ENCODE data around the gene XPA. TPM values are rescaled to one million over a fixed set of nuclear protein-coding genes. Genes with fewer than 3 reads are reported as not detected.
"Not testable (repeated sequence)": the region's sequence is repeated elsewhere in the genome, so short reads cannot be mapped to it uniquely, and the experiment has no call there.

The XPA gene
- polyA plus RNA-seq, result 10 to 100 TPM in 2 of 3 donors, 1 to 10 TPM in 1; 7.3 to 26.3 (median 13.0) TPM

DNA sequence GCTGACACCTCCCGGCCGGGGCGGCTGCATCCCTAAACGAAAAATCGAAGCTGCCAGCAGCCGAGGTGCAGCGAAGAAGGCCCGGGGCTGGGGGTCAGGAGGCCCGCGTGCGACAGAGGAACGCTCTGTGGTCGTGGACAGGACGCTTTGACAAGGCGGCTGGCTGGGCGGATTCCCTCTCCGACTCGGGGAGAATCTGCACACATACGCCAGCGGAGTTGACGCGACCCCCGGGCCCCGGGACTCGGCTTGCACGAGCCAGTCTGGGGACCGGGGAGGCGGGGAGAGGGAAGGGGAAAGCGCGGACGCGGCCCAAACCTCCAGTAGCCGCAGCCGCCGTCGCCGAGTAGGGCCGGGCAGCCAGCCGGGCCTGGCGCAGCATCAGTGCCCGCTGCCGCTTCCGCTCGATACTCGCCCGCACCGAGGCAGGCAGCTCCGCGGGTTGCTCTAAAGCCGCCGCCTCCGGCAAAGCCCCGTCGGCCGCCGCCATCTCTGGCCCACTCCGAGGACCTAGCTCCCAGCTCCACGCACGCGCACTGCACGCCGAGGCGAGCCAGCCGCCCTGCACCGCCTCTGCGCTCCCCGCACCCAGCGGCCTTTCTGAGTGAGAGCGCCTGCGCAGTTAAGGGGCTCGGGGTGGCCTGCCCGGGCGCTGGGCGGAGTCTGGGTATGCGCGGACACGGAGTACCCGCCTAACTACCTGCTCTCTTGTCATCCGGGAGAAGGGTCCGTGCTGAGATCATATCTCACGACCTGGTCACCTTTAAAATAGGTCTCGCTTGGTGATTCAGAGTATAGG lies at the start of gene XPA:
Gene XPA (minus strand): TSS at position 538 of the 799 bp plus-strand sequence. CDS start 48 bp downstream, at position 490.
- no peak within 1 kb of the TSS for H3K27ac ChIP-seq (ENCODE audit: low read depth, low read length)
- WGBS, 3 donors, result 0 to 1% (median 0%) methylated on average over 80 to 82 of the region's 82 CpGs

DNA sequence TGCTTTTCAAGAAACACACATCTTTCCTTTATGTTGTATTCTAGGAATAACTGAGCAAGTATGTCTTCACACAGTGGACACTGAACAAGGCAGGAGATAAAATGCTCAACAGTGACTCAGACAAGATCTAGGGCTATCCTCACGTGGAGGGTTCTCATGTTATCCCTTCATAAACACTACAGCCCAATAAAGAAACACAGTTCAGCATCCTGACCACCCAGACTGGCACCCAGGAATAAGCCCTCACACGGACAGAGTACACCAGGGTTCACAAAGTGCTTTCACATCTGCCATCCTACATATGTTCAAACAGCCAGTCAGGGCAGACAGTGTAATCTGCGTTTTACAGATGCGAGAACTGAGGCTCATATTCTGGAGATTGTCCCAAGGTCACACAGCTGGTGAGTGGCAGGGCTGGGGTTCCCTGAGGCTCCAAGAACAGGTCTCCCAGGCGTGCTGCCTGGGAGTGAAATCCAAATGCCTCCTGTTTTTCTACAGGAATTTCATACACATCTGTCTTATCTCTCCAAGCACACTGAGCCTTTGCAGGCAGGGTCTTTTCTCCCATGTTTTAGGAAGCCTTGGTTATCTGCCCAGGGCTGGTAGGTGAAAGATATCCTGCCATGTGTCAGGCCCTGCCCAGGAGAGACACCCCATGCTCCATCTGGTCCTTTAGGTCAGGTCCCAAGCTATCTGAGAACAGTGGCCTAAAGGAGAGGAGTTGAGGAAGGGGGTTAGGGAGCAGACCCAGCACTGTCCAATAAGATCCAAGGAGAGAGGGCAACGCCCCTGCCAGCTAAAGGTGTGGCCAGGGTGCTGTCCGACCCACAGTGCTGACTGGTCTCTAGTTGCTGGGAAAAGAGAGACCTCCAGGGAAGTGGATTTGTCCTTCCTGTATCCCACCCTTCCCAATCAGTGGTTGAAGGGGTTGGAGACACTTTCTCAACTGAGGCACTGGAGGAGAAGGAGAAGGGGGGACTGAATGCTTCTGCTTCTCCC lies 47.9 kb upstream of the XPA start:
- WGBS, 3 donors, result 34 to 46% (median 39%) methylated on average over 7 of the region's 7 CpGs
- no peak overlapping the region for H3K27ac ChIP-seq (ENCODE audit: low read depth, low read length)

DNA sequence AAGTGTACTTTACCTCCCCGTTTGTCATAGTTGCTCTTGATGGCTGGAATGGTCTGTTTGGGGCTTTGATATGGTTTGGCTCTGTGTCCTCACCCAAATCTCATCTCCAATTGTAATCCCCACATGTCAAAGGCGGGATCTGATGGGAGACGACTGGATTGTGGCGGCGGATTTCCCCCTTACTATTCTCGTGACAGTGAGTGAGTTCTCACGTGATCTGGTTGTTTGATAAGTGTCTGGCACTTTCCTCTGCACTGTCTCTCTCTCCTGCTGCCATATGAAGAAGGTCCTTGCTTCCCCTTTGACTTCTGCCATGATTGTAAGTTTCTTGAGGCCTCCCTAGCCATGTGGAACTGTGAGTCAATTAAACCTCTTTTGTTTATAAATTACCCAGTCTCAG lies 46.9 kb upstream of the XPA start:
- WGBS, 3 donors, result 59 to 72% (median 61%) methylated on average over 7 of the region's 7 CpGs
- not testable (repeated sequence) for H3K27ac ChIP-seq (ENCODE audit: low read depth, low read length)

DNA sequence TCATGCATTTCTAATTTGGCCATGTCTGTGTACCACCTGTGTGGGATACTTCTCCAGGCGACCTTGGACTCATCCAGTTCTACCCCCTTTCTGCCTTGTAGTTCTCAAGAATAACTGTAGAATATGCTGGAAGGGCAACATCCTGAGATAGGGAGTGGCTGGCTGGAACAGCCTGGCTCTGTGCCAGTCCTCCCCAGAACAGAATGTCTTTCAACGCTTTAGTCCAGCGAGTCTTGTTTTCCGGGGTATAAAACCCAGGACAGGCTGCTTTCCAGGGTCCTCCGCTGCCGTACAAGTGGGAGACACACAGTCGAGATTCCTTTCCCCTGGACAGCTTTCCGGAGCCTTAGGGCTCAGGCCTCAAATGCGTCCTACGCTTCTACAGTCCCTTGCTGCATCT lies 45.4 kb upstream of the XPA start:
- 94 to 95% (median 95%) methylated on average over 10 of the region's 10 CpGs for WGBS, 3 donors
- no peak overlapping the region for H3K27ac ChIP-seq (ENCODE audit: low read depth, low read length)

DNA sequence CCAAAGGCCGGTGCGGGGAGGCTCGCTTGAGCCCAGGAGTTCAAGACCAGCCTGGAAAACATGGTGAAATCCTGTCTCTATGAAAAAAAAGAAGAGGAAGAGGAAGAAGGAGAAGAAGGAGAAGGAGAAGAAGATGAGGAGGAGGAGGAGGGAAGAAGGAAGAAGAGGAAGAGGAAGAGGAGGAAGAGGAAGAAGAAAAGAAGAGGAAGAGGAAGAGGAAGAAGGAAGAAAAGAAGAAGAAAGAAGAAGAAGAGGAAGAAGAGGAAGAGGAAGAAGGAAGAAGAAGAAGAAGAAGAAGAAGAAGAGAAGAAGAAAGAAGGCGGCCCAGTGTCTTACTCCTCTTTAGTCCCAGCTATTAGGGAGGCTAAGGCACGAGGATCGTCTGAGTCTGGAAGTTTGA lies 44.8 kb upstream of the XPA start:
- H3K27ac ChIP-seq (ENCODE audit: low read depth, low read length), result no peak overlapping the region

DNA sequence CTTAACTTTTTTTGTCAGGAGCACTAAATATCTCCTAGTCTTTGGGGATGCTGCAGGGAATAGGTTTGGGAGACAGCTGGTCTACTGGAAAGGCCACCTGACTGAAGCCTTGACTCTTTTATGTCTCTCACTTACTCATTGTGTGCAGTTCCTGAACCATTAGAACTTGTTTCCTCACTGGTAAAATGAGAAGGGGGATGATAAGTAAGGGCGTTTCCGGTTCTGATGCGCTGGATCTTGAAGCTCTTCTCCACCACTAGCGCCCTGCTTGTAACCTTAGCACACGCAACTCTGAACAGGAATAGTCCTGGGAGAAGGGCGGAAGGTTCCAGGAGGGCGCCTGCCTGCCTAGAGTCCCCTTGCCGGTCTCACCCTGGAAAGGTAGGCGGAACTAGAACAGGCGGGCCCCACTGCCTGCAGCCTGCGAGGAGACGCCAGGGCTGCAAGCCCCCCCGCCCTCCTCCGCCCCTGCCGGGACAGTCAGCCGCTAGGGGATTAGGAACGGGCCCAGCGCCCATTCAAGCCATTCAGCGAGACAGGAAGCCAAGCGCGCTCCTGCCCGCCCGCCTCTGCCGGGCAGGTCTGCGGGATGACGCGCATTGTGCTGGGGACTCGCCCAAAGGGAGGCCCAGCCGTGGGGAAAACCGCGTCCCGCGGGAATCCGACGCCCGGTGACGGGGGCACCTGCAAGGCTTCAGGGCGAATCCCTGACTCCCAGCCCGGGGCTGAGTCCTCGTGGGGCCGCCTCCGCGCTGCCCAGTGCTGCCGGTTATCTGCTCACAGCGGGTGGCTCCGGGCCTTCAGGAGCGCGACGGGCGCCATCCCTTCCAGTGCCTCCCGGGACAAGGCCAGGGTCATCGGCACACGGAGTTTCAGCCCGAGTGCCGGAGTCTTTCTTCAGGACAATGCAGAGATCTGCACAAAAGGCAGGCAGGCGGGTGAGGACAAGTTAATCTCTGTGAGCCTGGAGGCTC lies 44.0 kb upstream of the XPA start:
- 4 to 5% (median 4%) methylated on average over 56 of the region's 56 CpGs for WGBS, 3 donors
- no peak overlapping the region for H3K27ac ChIP-seq (ENCODE audit: low read depth, low read length)

More for the DNA sequence above, 44.8 kb upstream of the XPA start:
- 86 to 87% (median 86%) methylated on average over 6 of the region's 6 CpGs for WGBS, 3 donors

DNA sequence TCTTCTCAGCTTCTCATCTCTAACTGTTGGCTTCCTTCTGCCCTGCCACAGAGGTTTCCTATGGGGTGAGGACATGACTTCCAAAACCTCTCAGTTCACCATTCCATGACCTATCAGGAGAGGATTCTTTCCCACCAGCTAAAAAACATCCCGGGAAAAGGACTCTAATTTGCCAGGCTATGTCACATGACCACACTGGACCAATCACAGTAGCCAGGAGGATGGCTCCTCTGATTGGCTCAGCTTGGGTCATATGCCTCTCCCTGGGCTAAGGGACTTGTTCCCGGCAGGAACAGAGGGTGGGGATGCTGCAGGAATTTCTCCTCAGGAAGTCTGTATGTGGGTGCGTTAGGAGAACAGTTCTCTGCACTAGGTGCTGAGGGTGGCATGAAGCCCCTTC lies 40.3 kb upstream of the XPA start:
- 47 to 55% (median 47%) methylated on average over 3 of the region's 3 CpGs for WGBS, 3 donors
- H3K27ac ChIP-seq (ENCODE audit: low read depth, low read length), result no peak overlapping the region

DNA sequence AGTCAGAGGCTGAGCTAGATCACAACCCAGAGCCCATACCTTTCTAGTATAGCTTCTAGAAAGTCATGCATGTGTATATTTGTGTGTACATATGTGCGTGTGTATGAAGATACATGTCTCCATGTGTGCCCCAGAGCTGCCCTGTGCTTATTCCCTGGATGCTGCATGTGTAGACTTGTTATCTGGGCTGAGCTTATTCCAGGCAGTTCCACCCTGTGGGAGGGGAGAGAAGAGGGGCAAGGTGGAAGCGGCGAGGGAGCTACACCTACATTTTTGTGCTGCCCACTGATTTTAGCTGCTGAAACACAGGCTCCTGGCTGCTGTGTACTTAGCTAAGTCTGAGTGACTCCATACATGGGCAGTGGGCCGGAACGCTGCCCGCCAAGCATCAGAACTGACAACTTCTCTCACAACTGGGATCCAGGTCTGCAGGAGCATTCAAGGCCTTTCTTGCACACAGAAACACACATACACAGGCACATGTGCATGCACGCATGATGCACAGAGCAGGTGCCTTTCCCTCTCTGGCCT lies 38.0 kb upstream of the XPA start:
- 91 to 96% (median 94%) methylated on average over 7 of the region's 7 CpGs for WGBS, 3 donors
- no peak overlapping the region for H3K27ac ChIP-seq (ENCODE audit: low read depth, low read length)

DNA sequence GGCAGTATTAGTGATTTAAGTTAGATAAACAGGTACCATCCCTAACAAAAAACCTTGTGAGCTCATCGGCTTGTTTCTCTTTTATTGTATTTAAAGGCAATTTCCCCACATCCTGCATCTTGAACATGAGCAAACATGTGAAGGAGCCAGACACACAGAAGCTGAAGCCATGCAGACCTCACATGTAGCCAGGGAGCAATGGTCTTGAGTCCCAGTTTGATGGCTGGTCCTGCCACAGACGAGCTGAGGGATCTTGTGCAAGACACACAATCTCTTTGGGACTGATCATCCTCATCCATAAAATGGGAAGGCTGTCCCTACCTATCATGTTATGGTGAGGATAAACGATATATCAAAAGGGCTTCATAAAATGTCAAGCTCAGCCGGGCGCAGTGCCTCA lies 29.6 kb upstream of the XPA start:
- WGBS, 3 donors, result 83 to 88% (median 86%) methylated on average over 5 of the region's 5 CpGs
- H3K27ac ChIP-seq (ENCODE audit: low read depth, low read length), result no peak overlapping the region

DNA sequence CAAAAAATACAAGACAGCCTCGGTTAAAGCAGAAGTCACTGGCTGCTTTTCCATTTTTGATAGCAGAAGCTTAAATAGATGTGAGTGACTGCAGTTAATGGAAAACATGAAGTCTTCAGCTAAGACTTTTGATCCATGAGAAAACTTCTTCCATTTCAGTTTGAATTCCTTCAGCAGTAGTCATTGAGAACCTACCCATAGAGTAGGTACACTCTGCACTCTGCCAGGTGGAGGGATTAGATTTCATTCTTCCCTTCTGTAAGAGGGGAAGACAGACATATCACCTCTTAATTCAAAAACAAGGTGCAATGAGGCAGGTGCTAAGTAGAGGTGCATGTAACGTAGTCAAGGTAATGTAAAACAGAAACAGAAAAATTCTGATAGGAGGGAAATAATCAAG lies 26.7 kb upstream of the XPA start:
- 52 to 76% (median 60%) methylated on average over 2 of the region's 2 CpGs for WGBS, 3 donors
- H3K27ac ChIP-seq (ENCODE audit: low read depth, low read length), result no peak overlapping the region

DNA sequence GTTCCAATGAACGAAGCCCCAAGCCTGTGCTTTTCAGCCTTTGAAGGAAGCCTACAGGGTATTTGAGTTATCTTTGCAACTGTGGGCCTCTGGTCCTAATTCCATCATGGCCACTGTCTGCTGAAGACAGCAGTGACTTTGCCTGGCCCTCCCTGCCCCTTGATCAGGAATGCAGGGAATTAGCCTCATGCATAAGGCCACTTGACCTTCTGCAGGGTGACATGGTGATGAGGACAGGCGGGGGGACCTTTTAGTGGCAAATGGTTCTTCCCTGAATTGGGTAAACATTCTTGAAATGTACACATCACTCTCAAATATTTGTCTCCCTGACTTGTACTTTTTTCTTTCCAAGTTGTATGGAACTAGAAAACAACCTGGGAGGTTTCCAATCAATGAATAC lies 25.2 kb upstream of the XPA start:
- 53 to 79% (median 56%) methylated on average over 2 of the region's 2 CpGs for WGBS, 3 donors

DNA sequence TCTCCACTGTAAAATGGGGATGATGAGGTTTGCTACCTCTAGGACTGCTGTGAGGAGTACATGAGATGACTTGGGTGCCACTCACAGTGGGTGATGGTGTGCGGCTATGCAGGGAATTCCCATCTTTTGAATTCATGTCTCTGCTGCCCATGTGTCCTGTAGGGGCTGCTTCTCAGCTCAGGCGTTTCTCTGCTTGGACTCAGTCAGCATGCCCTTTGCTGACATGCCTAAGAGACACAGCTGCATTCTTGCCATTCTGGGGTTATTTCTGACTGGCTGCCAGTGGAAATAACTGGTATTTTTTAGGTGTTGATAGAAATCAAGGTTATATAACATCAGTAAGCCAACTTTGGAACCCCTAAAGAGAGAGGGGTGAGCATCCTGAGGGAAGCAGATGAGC lies 24.3 kb upstream of the XPA start:
- WGBS, 3 donors, result 75 to 81% (median 81%) methylated on average over 2 of the region's 2 CpGs
- H3K27ac ChIP-seq (ENCODE audit: low read depth, low read length), result no peak overlapping the region

More for the DNA sequence above, 25.2 kb upstream of the XPA start:
- H3K27ac ChIP-seq (ENCODE audit: low read depth, low read length), result no peak overlapping the region

DNA sequence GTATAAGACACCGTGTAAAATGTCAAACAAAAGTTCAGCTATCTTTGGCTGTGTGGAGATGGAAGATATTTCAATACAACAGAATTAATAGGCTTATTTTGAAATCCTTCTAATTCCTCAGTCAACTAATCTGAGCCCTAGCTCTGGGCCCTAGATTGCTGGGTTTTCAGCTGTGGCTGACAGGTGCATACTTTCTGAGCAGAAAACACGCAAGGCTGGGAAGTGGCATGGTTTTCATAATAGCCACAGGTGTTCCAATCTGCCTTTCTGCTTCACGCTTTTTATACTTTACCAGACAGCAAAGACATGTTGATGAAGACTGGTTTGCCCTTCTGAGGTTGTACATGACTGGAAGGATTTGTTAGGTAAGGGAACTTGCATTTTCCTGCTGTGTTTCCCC lies 20.7 kb upstream of the XPA start:
- 66 to 71% (median 69%) methylated on average over 3 of the region's 3 CpGs for WGBS, 3 donors
- H3K27ac ChIP-seq (ENCODE audit: low read depth, low read length), result no peak overlapping the region

DNA sequence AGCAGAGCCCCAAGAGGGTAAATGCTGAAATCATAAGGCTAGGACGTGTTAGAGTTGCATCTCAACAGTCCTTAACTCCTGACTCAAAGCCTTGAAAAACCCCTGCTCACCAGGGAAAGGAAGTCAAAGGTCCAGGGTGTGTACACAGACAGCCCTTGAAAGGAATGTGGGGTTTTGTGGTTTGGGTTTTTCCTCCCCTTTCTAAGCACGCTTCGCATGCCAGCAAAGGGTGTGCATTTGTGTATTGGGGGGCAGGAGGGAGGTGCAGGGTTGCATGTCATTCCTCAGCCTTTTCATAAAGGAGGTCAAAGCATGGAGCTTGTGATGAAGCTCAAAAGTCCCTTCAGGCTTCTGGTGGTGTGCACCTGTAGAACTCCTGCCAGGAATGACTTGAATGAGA lies 17.3 kb upstream of the XPA start:
- no peak overlapping the region for H3K27ac ChIP-seq (ENCODE audit: low read depth, low read length)
- 24 to 61% (median 25%) methylated on average over 3 of the region's 3 CpGs for WGBS, 3 donors

DNA sequence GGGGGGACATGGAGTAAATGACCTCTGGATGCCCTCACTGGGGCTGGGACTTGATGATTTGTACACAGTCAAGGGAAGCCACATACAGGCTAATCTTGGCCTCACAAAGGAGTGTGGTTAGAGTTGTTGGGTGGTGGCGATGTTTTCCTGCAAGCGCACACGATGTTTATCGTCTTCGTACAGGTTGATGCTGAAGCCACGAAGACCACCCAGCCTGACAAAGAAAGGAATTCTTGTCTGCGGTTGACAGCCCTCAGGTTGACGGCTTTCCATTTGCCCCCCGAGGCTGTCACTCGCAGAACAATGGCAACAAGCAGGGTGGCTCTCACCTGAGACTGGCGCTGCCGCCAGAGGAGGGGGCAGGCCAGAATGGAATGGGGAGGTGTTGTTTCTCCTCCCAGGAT lies 14.1 kb upstream of the XPA start:
- 15 to 30% (median 24%) methylated on average over 12 of the region's 12 CpGs for WGBS, 3 donors
- no peak overlapping the region for H3K27ac ChIP-seq (ENCODE audit: low read depth, low read length)

DNA sequence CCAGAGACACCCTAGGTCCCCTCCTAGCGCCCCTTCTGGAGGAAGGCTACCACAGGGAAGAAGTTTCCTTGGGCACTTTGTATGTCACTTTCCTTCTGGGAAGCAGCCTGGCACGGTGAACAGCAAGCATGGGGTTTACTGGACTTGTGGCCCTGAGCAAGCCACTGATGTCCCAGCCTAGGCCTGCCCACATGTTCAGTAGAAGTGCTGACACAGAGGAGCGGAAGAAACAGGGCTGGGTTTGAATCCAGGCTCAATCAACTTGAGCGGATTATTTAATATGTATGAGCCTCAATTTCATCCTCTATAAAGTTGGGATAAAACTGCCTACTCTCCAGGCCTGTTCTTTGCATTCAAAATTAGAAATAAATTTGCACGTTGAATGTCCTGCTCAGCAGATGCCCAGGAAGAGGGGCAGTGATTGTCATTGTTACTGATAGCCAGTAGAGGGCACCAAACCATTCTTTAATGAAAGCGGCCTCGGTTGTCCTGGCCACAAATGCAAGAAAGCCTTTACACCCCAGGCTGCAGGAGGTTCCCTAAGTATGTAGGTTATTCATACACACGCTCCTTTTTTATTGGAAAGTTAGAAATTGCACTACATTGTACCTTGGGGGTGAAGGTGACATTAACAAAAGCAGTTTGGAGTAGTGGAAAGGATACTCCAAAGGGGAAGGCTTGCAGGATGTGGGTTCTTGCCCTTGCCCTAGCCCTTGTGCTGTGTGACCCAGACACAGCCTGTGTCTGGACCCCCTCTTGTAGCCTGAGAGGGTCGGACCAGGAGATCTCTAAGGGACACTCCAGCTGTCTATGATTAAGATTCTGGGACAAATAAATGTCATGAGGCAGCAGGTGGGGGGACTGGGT lies 13.4 kb upstream of the XPA start:
- 22 to 25% (median 23%) methylated on average over 9 of the region's 9 CpGs for WGBS, 3 donors
- no peak overlapping the region for H3K27ac ChIP-seq (ENCODE audit: low read depth, low read length)

DNA sequence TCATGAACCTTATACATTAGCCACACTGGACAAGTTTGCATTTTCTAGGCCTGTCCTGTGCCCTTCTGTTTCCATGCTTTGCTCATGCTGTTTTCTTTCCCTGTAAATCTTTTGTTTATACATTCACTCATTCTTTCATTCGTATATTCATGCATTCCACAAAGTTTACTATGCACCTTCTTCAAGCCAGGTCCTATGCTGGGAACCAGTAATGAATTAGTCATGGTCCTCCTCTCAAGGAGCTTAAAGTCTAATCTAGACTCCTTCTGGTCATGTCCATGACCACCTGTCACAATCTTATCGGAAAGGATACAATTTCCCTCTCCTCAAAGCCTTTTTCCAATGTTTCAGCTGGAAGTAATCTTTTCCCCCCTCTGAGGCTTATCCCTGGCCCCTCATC lies 9.1 kb upstream of the XPA start:
- 74 to 89% (median 84%) methylated on average over 2 of the region's 2 CpGs for WGBS, 3 donors
- no peak overlapping the region for H3K27ac ChIP-seq (ENCODE audit: low read depth, low read length)

All from adipose tissue (tissue), 3 donors.